H1 (cell line): Measurements from ENCODE around the gene SNX2. TPM values are rescaled to one million over a fixed set of nuclear protein-coding genes. Genes with fewer than 3 reads are reported as not detected.

Source experiments
- CTCF ChIA-PET: fragments of 300-600 bp; sonication (Branson Sonifier 250); formaldehyde crosslinking; loops from one replicate; lab custom pipeline; 2021; ENCODE audit not compliant: partially characterized antibody; lab: Charles Lee
- POLR2A ChIA-PET: fragments of 300-600 bp; sonication (Branson Sonifier 250); formaldehyde crosslinking; loops from one replicate; lab custom pipeline; 2021; ENCODE audit warnings: inconsistent platforms; ENCODE audit not compliant: partially characterized antibody; lab: Charles Lee
- DNase-seq, 2 experiments: peaks; one replicate each; pipeline versions ENCODE4 v3.0.0 to v3.0.0-alpha.2; 2010 to 2022; ENCODE audit warnings: low spot score in 2 of 2, low read depth in 1 of 2, mixed read lengths in 1 of 2
- FAIRE-seq: peaks from 2 replicates; lab custom pipeline; 2011; peaks lifted over from hg19 to GRCh38; lab: Jason Lieb, UNC
- H2AFZ ChIP-seq: 2 replicates; pipeline ENCODE4 v1.8.1; 2012; ENCODE audit warnings: low read length, inconsistent platforms
- H2AK5ac ChIP-seq: 2 replicates; pipeline ENCODE4 v1.6.1; 2013; ENCODE audit warnings: low read depth, low read length
- H2BK120ac ChIP-seq: replicated peaks from 2 replicates; pipeline ENCODE3; 2013; ENCODE audit warnings: low read depth, low read length, inconsistent platforms
- H2BK12ac ChIP-seq: 2 replicates; pipeline ENCODE4 v1.6.1; 2013; ENCODE audit warnings: low read depth, low read length
- H2BK15ac ChIP-seq: 2 replicates; pipeline ENCODE4 v1.6.1; 2013; ENCODE audit warnings: low read length
- H2BK20ac ChIP-seq: 2 replicates; pipeline ENCODE4 v1.6.1; 2013; ENCODE audit warnings: low read length
- H2BK5ac ChIP-seq: 2 replicates; pipeline ENCODE4 v1.6.1; 2013; ENCODE audit warnings: low read depth, low read length
- H3K14ac ChIP-seq: 2 replicates; pipeline ENCODE4 v1.6.1; 2013; ENCODE audit warnings: inconsistent platforms; ENCODE audit not compliant: insufficient read length
- H3K18ac ChIP-seq: 2 replicates; pipeline ENCODE4 v1.6.1; 2013; ENCODE audit warnings: low read length; ENCODE audit errors: extremely low read depth
- H3K23ac ChIP-seq: 2 replicates; pipeline ENCODE4 v1.6.1; 2013; ENCODE audit warnings: inconsistent platforms; ENCODE audit not compliant: insufficient read length
- H3K23me2 ChIP-seq: 2 replicates; pipeline ENCODE4 v1.6.1; 2013; ENCODE audit warnings: low read depth, low read length
- H3K27ac ChIP-seq: 2 replicates; pipeline ENCODE4 v1.6.1; 2011; ENCODE audit warnings: low read depth, low read length, inconsistent platforms
- H3K27me3 ChIP-seq, 4 experiments: replicated peaks in 1 of 4; 1 replicate in 1 of 4; 2 replicates in 3 of 4; pipeline versions ENCODE4 v1.6.1 to v1.8.1; 2011 to 2013; ENCODE audit warnings: low read length in 3 of 4, mild to moderate bottlenecking in 3 of 4, inconsistent platforms in 2 of 4, mixed read lengths in 2 of 4, moderate library complexity in 1 of 4; ENCODE audit not compliant: control insufficient read depth in 3 of 4, insufficient read depth in 3 of 4; ENCODE audit errors: extremely low read depth in 1 of 4
- H3K36me3 ChIP-seq, 4 experiments: 2 replicates each; pipeline versions ENCODE4 v1.6.1 to v1.8.1; 2011 to 2013; ENCODE audit warnings: mild to moderate bottlenecking in 4 of 4, low read length in 3 of 4, moderate library complexity in 2 of 4, control low read depth in 1 of 4, inconsistent platforms in 1 of 4; ENCODE audit not compliant: insufficient read depth in 4 of 4, control insufficient read depth in 2 of 4
- H3K4ac ChIP-seq: replicated peaks from 2 replicates; pipeline ENCODE3; 2013; ENCODE audit warnings: low read length, low read depth, mixed read lengths, inconsistent platforms; ENCODE audit not compliant: insufficient read length
- H3K4me1 ChIP-seq, 4 experiments: replicated peaks in 1 of 4; 1 replicate in 1 of 4; 2 replicates in 3 of 4; pipeline versions ENCODE4 v1.6.1 to v1.8.1; 2011 to 2013; ENCODE audit warnings: low read length in 3 of 4, inconsistent platforms in 2 of 4, mixed read lengths in 1 of 4; ENCODE audit not compliant: insufficient read depth in 4 of 4, control insufficient read depth in 3 of 4
- H3K4me2 ChIP-seq, 2 experiments: 2 replicates each; pipeline versions ENCODE4 v1.6.1 to v1.8.1; 2011 to 2013; ENCODE audit warnings: low read depth in 2 of 2, low read length in 2 of 2, control low read depth in 1 of 2, inconsistent platforms in 1 of 2, mild to moderate bottlenecking in 1 of 2; ENCODE audit not compliant: insufficient read depth in 1 of 2
- H3K4me3 ChIP-seq, 4 experiments: fragments of 200-600, 300-600 bp in 1 of 4; sonication (generic), shearing (Covaris generic), sonication (Bioruptor Twin) in 1 of 4; 2 replicates each; pipeline versions ENCODE4 v1.5.1 to v1.8.1; 2011 to 2016; ENCODE audit warnings: low read length in 4 of 4, low read depth in 3 of 4, control low read depth in 2 of 4, inconsistent platforms in 2 of 4, mild to moderate bottlenecking in 2 of 4, mixed read lengths in 1 of 4, moderate library complexity in 1 of 4; ENCODE audit not compliant: insufficient read depth in 2 of 4; ENCODE audit errors: extremely low read depth in 1 of 4
- H3K56ac ChIP-seq: replicated peaks from 2 replicates; pipeline ENCODE3; 2013; ENCODE audit warnings: low read depth, mild to moderate bottlenecking, mixed read lengths, low read length, inconsistent platforms; ENCODE audit not compliant: insufficient read length
- H3K79me1 ChIP-seq: 2 replicates; pipeline ENCODE4 v1.6.1; 2013; ENCODE audit warnings: low read depth, low read length, control low read depth
- H3K79me2 ChIP-seq, 2 experiments: 2 replicates each; pipeline versions ENCODE4 v1.6.1 to v1.8.1; 2012 to 2013; ENCODE audit warnings: low read length in 2 of 2, mild to moderate bottlenecking in 2 of 2, inconsistent platforms in 1 of 2; ENCODE audit not compliant: insufficient read depth in 2 of 2, control insufficient read depth in 1 of 2
- H3K9ac ChIP-seq, 4 experiments: replicated peaks in 1 of 4; 1 replicate in 1 of 4; 2 replicates in 3 of 4; pipeline versions ENCODE4 v1.6.1 to v1.8.1; 2011 to 2013; ENCODE audit warnings: low read depth in 3 of 4, low read length in 3 of 4, control low read depth in 2 of 4, mild to moderate bottlenecking in 2 of 4, moderate library complexity in 2 of 4, inconsistent platforms in 1 of 4; ENCODE audit errors: extremely low read depth in 1 of 4
- H3K9me3 ChIP-seq, 2 experiments: 2 replicates each; pipeline versions ENCODE4 v1.6.1 to v1.8.1; 2012 to 2013; ENCODE audit warnings: mild to moderate bottlenecking in 2 of 2, moderate library complexity in 2 of 2, control low read depth in 1 of 2, inconsistent platforms in 1 of 2, low read depth in 1 of 2, low read length in 1 of 2, mixed read lengths in 1 of 2; ENCODE audit not compliant: insufficient read depth in 2 of 2
- H4K20me1 ChIP-seq, 2 experiments: replicated peaks in 1 of 2; 2 replicates each; pipeline versions ENCODE3 to v1.8.1; 2011 to 2013; ENCODE audit warnings: inconsistent platforms in 2 of 2, low read length in 2 of 2, mild to moderate bottlenecking in 1 of 2; ENCODE audit not compliant: insufficient read depth in 2 of 2, control insufficient read depth in 1 of 2
- H4K5ac ChIP-seq: 2 replicates; pipeline ENCODE4 v1.6.1; 2013; ENCODE audit warnings: low read length, low read depth, mixed read lengths, inconsistent platforms; ENCODE audit not compliant: insufficient read length
- H4K8ac ChIP-seq: 2 replicates; pipeline ENCODE4 v1.8.0; 2013; ENCODE audit warnings: mild to moderate bottlenecking, moderate library complexity, low read length, inconsistent platforms; ENCODE audit not compliant: insufficient read depth; ENCODE audit errors: extremely low read depth
- H4K91ac ChIP-seq: replicated peaks from 2 replicates; pipeline ENCODE3; 2013; ENCODE audit warnings: low read length, mixed read lengths, inconsistent platforms; ENCODE audit not compliant: insufficient read length
- ASH2L ChIP-seq: fragments of 200-600, 300-600 bp; sonication (generic); IDR thresholded peaks from one replicate; pipeline ENCODE4 v1.7.1; 2017; ENCODE audit warnings: low read length
- BRCA1 ChIP-seq: IDR thresholded peaks from 2 replicates; pipeline ENCODE4 v1.6.1; 2012; ENCODE audit warnings: low read depth, low read length, improper control_type of control experiment
- CEBPB ChIP-seq: IDR thresholded peaks from 2 replicates; pipeline ENCODE4 v1.6.1; 2012; ENCODE audit warnings: low read depth, low read length
- CREB1 ChIP-seq: IDR thresholded peaks from 2 replicates; pipeline ENCODE4 v1.6.1; 2012; ENCODE audit warnings: inconsistent platforms
- HDAC6 ChIP-seq: IDR thresholded peaks from one replicate; pipeline ENCODE4 v1.7.1; 2012; ENCODE audit warnings: low read depth, mild to moderate bottlenecking, inconsistent platforms, low read length, moderate library complexity
- KDM1A ChIP-seq: fragments of 200-600, 300-600 bp; sonication (generic); IDR thresholded peaks from 2 replicates; pipeline ENCODE4 v1.7.1; 2016; ENCODE audit warnings: mild to moderate bottlenecking, low read length, borderline replicate concordance
- KDM5A ChIP-seq: fragments of 200-600 bp; IDR thresholded peaks from 2 replicates; pipeline ENCODE4 v1.7.1; 2012; ENCODE audit warnings: mild to moderate bottlenecking, low read length, inconsistent platforms, mixed read lengths
- PHF8 ChIP-seq: fragments of 200-600 bp; sonication (generic); conservative IDR thresholded peaks from 2 replicates; pipeline ENCODE4 v1.7.1; 2012; ENCODE audit warnings: low read depth, mild to moderate bottlenecking, inconsistent platforms, low read length, moderate library complexity
- POLR2A ChIP-seq, 2 experiments: IDR thresholded peaks; 1 replicate in 1 of 2; 2 replicates in 1 of 2; pipeline ENCODE4 v1.6.1; 2011; ENCODE audit warnings: low read depth in 2 of 2, low read length in 2 of 2, mild to moderate bottlenecking in 2 of 2; ENCODE audit errors: control extremely low read depth in 1 of 2
- RNF2 ChIP-seq: fragments of 200-900, 300-1000 bp; sonication (generic); IDR thresholded peaks from 2 replicates; pipeline ENCODE4 v1.7.1; 2016; ENCODE audit warnings: borderline replicate concordance, low read depth, mild to moderate bottlenecking, antibody characterized with exemption, low read length; ENCODE audit not compliant: poor library complexity, severe bottlenecking; ENCODE audit errors: missing control alignments
- SP1 ChIP-seq: IDR thresholded peaks from 2 replicates; pipeline ENCODE4 v1.6.1; 2011; ENCODE audit warnings: low read depth, low read length
- SUZ12 ChIP-seq: fragments of 200-600 bp; sonication (generic); IDR thresholded peaks from 2 replicates; pipeline ENCODE4 v1.6.1; 2012; ENCODE audit warnings: mild to moderate bottlenecking, inconsistent platforms, low read length, moderate library complexity, mixed read lengths
- TAF1 ChIP-seq: IDR thresholded peaks from 2 replicates; pipeline ENCODE4 v1.6.1; 2011; ENCODE audit warnings: mild to moderate bottlenecking, low read depth, low read length
- WGBS, 2 experiments: shearing (Covaris generic) in 1 of 2; methylation state at CpG; one replicate each; pipeline versions ENCODE4 v1.1.6 to v1.1.7; 2013 to 2015; ENCODE audit warnings: low lambda C conversion rate in 2 of 2, mixed read lengths in 2 of 2, inconsistent platforms in 1 of 2, low coverage in 1 of 2, missing lambda C conversion rate in 1 of 2; ENCODE audit not compliant: insufficient replicate concordance in 2 of 2, insufficient coverage in 1 of 2, insufficient read length in 1 of 2; ENCODE audit errors: extremely low coverage in 1 of 2, missing lambda C conversion rate in 1 of 2; 5-methylcytosine and 5-hydroxymethylcytosine counted together
- polyA plus RNA-seq, 7 experiments: library from polyadenylated mRNA; depleted of rRNA in 3 of 7; stranded (reverse) in 5 of 7; unstranded in 2 of 7; fragments of >200 nt in 5 of 7; fragments of 200-250 nt in 2 of 7; gene quantifications; 1 replicate in 5 of 7; 2 replicates in 1 of 7; 4 replicates in 1 of 7; pipeline versions ENCODE4 v1.2.1 to v1.2.3, GENCODE V29; 2011 to 2013; ENCODE audit warnings: missing spikeins in 2 of 7, mixed read lengths in 2 of 7
- total RNA-seq: library from RNA; stranded (reverse); fragmentation: NEBNext Ultra II Directional; extraction: Animal tissue kit (Norgen Biotek cat#: 25700); gene quantifications from 2 replicates; pipeline ENCODE4 v1.2.1, GENCODE V29; 2021
- TF ChIP-seq, protein P1 (sequence below): IDR thresholded peaks from 2 replicates; pipeline ENCODE4 v1.6.1; 2012; ENCODE audit warnings: inconsistent platforms

The SNX2 gene
- total and polyA plus RNA-seq, 2 of the 8 experiments (the other 6 are each of a cell fraction or from before 2014, with no cell fraction given), result 51.0 to 61.2 TPM

DNA sequence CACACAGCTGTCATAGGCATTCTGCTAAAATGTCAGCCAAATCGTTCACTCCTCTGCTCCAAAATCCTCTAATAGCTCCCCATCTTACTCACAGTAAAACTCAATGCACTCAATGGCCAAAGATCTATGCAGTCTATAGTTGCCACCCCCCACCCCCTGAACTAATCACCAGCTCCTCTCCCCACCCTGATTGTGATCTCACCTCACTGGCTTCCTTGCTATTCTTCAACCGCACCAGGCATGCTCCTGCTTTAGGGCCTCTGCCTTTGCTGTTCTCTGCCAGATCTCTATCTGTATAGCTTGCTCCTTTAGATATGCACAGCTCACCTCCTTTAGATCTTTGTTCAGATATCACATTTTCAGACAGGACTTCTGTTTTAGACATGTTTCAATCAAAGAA, 33.2 kb upstream of the SNX2 start:
- Histone ChIP-seq H3K14ac (no peak overlapping the region), H4K91ac (no peak overlapping the region), H4K20me1 (no peaks in the 10 kb centered on the region), H2BK120ac (no peak overlapping the region), H3K4me3 (no peak overlapping the region), H3K18ac (no peak overlapping the region)
- DNase-seq, result no peak
- no peak for TF ChIP-seq PHF8
- TF ChIP-seq RNF2, result no peak
- no peak for TF ChIP-seq CEBPB
- TF ChIP-seq HDAC6, result no peak
- no peak for TF ChIP-seq ASH2L
- no peak for TF ChIP-seq KDM1A
- TF ChIP-seq SP1, result no peak
- no peak for TF ChIP-seq KDM5A
- TF ChIP-seq SUZ12, result no peak
- TF ChIP-seq POLR2A (IDR thresholded peaks at IDR 0.05; ENCODE audit: control extremely low read depth in 1 of 2, low read depth in 2 of 2, low read length in 2 of 2), result no peak
- no peak for TF ChIP-seq TAF1
- no peak for TF ChIP-seq BRCA1
- no peak for TF ChIP-seq CREB1
- TF ChIP-seq, protein P1, sequence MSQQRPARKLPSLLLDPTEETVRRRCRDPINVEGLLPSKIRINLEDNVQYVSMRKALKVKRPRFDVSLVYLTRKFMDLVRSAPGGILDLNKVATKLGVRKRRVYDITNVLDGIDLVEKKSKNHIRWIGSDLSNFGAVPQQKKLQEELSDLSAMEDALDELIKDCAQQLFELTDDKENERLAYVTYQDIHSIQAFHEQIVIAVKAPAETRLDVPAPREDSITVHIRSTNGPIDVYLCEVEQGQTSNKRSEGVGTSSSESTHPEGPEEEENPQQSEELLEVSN, result no peak
- TF ChIP-seq, all 59 proteins: peak for 0
- H3K36me3 ChIP-seq, result no peaks in the 10 kb centered on the region
- H3K23ac ChIP-seq, result no peak overlapping the region
- H3K23me2 ChIP-seq, result no peaks in the 10 kb centered on the region
- no peaks in the 10 kb centered on the region for H3K79me1 ChIP-seq
- no peak overlapping the region for H4K8ac ChIP-seq
- no peaks in the 10 kb centered on the region for H3K4me1 ChIP-seq
- H3K27me3 ChIP-seq, result no peaks in the 10 kb centered on the region
- no peak overlapping the region for H4K5ac ChIP-seq
- H2BK12ac ChIP-seq, result no peak overlapping the region
- no peak for FAIRE-seq
- POLR2A ChIA-PET, result no interaction called here
- H2BK15ac ChIP-seq, result no peak overlapping the region
- H3K56ac ChIP-seq, result no peak overlapping the region
- H3K4ac ChIP-seq, result no peak overlapping the region
- no peak overlapping the region for H3K4me2 ChIP-seq
- H3K9ac ChIP-seq, result no peak overlapping the region
- no peaks in the 10 kb centered on the region for H3K9me3 ChIP-seq
- no peak overlapping the region for H3K27ac ChIP-seq
- 0 out of 2 replicates have a peak overlapping the region, but pooled peaks have one; percentile 42 for H2AFZ ChIP-seq
- WGBS, 2 experiments, result 76% methylated on average over 2 of the region's 2 CpGs; no CpG with 5 or more reads in 1 of the 2 experiments
- H3K79me2 ChIP-seq, result no peaks in the 10 kb centered on the region
- H2AK5ac ChIP-seq, result no peak overlapping the region
- CTCF ChIA-PET, result interaction anchor here (0.6 to 2.9 kb wide), 4 partner anchors 9 to 292 kb away, joined by 3 to 14 read pairs (median 3); no protein-coding TSS in a partner anchor
- no peak overlapping the region for H2BK20ac ChIP-seq
- no peak overlapping the region for H2BK5ac ChIP-seq
